GM18517 (cell line): ENCODE data around the gene SLC29A1.
"Not testable (repeated sequence)": the region's sequence is repeated elsewhere in the genome, so short reads cannot be mapped to it uniquely, and the experiment has no call there.

ENCODE experiments used
- ATAC-seq: cut with Tn5 transposase; IDR thresholded peaks from one replicate; pipeline ENCODE4 v1.9.1; 2021; ENCODE audit warnings: mild to moderate bottlenecking, moderate library complexity; ENCODE audit not compliant: unreplicated experiment

The SLC29A1 gene

DNA sequence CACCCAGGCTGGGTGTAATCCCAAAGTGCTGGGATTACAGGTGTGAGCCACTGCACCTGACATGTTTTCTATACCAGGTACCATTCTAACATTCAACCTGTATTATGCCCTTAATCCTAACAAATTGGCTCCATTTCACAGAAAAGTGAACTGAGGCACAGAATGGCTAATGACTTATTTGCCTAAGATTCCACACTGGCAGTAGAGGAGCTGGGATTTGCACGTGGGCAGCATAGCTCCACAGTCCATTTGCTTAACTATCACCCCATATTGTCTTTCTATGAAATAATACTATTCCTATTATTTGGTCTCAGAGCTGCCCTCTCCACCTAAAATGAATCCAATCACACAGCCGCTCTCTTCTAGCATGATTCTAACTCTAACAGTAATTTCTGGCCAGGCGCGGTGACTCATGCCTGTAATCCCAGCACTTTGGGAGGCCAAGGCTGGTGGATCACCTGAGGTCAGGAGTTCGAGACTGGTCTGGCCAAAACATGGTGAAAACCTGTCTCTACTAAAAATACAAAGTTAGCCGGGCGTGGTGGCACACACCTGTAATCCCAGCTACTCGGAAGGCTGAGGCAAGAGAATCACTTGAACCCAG lies 30.0 kb upstream of the SLC29A1 start:
- ATAC-seq = no peak

DNA sequence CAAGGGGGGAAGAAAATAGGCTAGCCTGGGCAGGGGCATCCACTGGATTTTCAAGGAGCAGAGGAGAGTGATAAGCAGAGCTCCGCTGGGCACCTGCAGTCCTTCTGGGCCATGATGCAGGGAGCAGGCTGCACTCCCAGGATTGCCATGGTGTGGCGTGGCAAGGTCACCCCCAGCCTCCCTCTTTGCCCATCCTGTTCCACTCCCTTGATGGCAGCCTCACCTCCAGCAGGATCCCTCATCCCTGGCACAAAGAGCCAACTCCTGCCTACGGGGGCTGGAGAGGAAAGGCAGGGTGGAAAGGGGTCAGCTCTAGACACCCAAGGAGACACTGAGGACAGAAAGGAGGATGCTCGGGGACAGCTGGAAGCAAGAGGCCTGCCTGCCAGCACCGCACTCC lies 29.1 kb upstream of the SLC29A1 start:
- no peak for ATAC-seq

DNA sequence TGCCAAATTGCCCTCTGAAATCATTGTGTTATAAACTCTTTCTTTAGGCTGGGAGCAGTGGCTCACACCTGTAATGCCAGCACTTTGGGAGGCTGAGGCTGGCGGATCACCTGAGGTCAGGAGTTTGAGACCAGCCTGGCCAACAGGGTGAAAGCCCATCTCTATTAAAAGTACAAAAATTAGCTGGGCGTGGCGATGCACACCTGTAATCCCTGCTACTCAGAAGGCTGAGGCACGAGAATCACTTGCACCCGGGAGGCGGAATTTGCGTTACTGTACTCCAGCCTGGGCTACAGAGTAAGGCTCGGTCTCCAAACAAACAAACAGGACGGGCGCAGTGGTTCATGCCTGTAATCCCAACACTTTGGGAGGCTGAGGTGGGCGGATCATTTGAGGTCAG lies 27.0 kb upstream of the SLC29A1 start:
- not testable (repeated sequence) for ATAC-seq

DNA sequence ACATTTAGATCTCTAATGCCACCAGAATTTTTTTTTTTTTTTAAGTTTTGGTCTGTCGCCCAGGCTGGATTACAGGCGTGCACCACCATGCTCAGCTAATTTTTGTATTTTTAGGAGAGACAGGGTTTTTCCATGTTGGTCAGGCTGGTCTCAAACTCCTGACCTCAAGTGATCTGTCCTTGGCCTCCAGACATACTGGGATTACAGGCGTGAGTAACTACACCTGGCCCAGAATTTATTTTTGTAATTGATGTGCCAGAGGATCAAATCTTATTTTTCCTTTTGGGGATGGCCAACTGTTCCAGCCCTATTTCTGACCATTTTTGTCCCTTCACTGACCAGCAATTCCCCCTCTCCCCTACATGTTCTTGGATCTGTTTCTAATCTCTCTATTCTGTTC lies 24.7 kb upstream of the SLC29A1 start:
- no peak for ATAC-seq

DNA sequence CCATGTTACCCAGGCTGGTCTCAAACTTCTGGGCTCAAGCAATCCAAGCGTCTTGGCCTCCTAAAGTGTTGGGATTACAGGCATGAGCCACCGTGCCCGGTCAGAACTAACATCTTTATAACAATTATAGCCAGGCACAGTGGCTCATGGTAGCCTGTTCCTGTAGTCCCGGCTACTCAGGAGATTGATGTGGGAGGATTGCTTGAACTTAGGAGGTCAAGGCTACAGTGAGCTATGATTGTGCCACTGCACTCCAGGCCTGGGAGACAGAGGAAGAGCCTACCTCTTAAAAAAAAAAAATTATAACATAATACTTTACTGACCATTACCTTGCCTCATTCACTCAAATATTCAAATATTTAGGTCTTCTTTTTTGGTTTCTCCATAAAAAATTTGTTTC lies 23.5 kb upstream of the SLC29A1 start:
- no peak for ATAC-seq

DNA sequence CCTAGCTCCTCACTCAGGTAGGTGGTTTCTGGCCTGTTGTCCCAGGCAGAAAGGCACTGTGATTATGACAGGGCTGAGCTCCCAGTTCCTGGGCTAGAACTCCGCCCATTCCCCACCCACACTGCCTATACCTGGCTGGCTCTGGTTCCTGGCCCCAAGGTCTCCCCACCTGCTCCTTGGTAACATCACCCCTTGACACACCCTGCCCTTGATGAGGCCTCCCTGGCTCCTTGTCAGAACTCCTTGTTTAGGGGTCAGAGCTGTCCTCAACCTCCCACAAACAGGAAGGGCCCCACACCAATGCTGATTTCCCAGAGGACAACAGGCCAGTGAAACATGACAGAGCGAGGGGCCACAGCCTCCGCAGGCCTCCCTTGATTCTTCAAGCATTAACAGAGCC lies 22.2 kb upstream of the SLC29A1 start:
- no peak for ATAC-seq

DNA sequence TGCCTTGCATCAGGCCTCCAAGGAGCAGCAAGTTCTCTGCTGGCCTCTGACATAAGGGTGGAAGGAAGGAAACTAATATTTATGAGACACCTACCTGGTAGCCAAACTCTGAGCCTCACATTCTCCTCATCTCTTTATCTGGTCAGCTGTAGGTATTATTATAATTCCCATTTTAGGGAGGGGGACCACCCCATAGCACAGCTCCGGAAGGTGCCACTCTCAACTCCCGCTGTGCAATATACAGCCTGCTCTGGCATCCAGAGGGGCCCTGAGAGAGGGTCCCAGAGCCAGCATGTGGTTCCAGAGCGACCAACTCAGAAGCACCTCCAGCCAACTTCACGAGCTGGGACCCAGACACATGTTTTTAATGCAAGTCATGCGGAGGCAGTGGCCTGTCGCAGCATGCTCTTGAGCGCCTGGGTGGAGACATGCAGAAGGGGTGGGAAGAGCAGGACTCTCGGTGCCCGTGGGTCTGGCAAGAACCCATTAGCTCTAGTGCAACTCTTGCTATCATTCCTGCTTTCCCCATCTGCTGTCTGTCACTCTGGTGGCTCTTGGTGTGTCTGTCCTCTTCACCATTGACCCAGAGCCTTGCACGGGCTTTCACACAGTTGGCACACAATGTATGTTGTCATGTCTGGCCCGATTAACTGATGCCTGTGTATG lies 21.6 kb upstream of the SLC29A1 start:
- no peak for ATAC-seq

DNA sequence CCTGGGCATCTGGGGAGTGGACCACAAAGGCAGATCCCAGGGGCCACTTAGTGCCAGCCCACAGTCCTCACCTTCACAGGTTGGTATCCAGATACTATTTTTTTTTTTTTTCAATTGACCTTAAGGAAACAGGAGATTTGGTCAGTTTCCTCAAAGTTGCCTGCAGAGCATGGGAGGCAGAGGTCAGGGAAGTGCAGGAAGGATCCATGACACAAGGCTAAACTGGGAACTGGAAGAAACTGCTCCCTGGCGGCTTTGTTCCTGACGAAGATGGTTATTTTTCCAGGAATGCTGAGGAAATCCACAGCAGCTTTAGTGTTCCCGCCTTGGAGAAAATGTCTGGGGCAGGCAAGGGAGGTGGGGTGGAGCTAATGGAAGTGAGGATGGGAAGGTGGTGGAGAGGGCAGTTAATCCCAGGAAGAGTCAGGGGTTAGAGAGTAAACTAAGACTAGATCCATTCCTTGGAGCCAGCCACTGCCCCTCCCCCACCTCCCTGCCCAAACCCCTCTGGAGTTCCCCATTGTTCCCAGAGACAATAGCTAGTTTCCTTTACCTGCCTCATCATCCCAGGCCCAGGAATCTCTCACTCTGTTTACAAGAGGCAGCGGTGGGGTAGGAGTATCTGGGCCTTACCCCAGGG lies 20.9 kb upstream of the SLC29A1 start:
- ATAC-seq = no peak

DNA sequence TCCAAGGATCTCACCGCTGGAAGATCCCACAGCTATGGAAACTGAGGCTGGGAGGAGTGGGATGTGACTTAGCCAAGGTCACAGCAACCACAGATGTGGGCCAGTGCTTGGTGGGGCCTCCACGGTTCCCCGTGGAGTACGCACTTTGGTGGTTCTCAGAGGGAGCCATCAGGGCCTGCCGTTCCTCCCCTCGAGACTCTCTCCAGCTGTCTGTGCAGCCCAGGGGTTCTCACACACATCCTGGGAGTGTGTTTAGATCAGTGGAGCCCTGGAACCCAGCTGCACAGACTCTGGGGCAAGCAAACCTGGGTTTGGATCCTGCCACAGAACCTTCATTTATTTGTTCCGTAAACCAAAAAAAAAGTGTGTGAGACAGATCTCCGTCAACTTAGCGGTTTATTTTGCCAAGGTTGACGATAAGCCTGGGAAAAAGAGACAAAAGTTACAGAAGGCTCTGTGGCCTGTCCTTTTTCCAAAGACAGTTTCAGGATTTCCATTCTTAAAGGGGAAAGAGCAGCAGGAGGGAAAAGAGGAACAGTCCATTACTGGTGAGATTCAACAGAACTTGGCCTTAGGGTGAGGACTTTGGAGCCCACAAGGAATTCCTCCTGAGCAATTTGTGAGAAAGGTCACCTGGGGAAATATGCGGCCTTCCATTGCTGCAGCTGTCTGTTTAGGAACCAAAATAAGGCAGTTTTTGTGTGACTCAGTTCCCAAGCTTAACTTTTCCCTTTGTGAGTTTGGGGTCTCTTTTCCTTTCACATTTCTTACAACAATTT lies 20.2 kb upstream of the SLC29A1 start:
- ATAC-seq = no peak

DNA sequence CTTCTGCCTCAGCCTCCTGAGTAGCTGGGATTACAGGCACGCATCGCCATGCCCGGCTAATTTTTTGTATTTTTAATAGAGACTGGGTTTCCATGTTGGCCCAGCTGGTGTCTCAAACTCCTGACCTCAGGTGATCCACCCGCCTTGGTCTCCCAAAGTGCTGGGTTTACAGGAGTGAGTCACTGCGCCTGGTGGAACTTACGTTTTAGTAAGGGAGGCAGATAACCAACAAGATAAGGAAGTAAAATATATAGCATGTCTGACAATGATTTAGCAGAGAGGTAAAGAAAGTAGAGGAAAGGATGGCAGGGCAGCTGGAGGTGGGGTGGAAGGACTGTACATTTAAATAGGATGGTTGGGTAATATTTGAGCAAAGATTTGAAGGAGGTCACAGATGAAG lies 19.4 kb upstream of the SLC29A1 start:
- no peak for ATAC-seq

DNA sequence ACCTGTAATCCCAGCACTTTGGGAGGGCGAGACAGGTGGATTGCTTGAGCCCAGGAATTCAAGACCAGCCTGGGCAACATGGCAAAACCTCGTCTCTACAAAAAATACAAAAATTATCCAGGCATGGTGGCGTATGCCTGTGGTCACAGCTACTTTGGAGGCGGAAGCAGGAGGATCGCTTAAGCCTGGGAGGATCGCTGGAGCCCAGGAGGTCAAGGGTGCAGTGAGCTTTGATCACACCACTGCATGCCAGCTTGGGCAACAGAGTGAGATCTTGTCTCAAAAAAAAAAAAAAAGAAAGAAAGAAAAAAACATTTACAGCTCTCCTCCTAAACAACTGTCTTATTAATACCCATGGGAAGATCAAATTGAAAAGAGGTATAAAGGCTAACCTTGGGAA lies 15.4 kb upstream of the SLC29A1 start:
- ATAC-seq = no peak

DNA sequence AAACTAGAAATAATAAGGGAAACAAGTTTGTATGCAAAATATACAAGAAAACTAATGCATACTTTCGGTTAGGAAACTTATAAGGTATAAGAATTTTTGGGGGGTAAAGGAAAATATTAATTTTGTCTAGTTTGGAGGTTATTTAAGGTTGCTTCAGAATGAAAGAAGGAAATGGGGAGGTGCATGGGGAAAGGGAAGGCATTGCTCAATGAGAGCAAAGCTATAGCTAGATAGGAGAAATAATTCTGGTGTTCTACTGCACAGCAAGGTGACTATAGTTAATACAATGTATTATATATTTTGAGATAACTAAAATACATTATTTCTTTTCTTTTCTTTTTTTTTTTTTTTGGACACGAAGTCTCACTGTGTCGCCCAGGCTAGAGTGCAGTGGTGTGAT lies 12.1 kb upstream of the SLC29A1 start:
- ATAC-seq = no peak

DNA sequence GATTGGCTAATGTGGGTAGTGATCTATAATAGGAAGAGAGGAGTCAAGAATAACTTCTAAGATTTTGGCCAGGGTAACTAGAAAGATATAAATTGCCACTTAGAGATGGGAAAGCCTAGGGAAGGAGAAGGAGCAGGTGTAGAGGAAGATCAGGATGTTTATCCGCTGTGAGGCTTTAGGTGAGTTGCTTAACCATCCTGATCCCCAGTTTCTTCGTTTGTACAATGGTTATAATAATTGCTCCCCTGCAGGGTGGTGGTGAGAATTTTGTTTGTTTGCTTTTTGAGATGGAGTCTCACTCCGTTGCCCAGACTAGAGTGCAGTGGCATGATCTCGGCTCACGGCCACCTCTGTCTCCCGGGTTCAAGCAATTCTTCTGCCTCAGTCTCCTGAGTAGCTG lies 9.1 kb upstream of the SLC29A1 start:
- ATAC-seq = no peak

DNA sequence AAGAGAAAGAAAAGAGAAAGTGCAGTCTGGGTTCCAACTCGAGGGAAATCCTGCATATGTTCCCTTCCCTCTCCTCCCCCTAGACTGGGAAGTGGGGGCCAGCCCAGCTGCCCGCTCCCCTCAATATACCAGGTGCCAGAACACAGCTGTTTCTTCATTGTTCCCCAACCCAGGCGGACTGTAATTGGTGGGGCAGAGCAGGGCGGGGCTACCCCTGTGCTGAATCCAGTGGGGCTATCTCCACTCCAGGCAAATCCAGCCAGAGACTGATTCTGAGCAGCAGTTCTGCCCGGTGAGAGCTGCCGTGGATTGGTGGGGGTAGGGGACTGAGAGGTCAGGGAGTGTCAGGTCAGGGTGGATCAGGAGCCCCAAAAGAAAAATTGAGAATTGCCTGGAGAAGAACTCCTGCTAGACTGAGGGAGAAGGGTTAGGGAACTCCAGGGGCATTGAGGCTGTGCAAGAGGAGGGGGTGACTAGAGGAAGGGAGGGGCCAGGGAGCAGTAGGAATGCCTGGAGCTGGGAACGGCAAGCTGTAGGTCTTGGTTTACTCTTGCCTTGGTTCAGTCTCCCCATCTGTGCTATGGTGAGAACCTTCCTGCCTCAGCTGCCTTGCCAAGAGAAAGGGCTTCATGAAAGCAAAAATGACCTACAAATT lies 6.6 kb upstream of the SLC29A1 start, which contains the start of gene MYMX:
MYMX (plus strand) TSS at position 250 of the 655 bp plus-strand sequence. CDS start 546 bp downstream, outside the sequence.
- ATAC-seq = no peak

DNA sequence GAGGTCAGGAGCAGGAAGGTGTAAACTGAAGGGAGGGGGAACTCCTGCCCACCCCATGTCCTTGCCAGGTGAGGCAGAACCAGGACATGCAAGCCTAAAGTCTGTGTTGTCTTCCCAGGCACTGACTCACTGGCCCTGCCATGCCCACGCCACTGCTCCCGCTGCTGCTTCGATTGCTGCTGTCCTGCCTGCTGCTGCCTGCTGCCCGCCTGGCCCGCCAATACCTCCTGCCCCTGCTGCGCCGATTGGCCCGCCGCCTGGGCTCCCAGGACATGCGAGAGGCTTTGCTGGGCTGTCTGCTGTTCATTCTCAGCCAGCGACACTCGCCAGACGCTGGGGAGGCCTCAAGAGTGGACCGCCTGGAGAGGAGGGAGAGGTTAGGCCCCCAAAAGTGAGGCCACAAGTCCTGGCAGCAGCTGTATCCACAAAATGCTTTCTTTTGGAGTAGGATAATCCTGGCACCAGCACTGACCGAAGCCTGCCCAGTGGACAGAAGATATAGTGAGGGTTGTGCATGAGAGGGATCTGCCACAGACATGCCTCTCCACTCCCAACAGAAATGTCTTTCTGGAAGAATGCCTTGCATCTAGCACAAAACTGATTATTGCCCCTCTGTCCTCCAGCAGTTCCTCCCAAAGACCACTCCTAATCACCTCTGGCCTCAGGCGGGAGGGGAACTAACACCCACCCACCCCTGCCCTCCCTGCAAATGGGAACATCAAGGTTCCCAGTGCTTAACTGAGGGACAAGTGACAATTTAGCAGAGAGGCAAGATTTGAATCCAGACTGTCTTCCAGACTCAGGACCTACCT lies 5.9 kb upstream of the SLC29A1 start:
- no peak for ATAC-seq

DNA sequence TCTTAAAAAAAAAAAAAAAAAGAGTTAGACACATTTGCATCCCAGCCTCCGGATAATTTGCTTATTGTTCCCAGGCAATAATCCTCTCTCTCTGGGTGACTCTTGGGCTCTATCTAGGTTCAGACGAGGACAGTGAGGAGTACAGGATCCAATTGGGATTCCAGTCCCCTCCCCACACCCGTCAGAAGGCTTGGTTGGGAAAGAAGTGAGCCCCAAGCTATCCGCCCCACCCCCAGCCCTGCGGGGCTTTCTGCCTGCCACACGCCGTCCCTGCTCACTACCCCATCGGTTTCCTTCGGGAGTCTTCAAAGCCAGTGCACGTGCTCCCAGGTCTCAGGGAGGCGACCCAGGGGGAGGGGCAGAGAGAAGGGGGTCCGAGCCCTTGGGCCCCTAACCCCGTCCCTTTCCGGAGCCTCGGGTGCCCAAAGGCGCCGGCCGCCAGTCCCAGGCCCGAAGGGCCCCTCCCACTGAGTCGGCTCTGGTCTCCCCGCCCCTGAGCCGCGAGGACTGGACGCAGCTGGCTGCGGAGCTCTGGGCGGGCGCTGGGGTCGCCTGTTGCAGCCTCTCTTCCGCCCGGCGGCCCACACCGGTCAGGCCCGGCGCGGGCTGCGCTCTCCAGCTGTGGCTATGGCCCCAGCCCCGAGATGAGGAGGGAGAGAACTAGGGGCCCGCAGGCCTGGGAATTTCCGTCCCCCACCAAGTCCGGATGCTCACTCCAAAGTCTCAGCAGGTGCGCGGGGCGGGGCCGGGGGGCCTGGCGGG lies 4.2 kb upstream of the SLC29A1 start:
- ATAC-seq = peak; percentile 38

DNA sequence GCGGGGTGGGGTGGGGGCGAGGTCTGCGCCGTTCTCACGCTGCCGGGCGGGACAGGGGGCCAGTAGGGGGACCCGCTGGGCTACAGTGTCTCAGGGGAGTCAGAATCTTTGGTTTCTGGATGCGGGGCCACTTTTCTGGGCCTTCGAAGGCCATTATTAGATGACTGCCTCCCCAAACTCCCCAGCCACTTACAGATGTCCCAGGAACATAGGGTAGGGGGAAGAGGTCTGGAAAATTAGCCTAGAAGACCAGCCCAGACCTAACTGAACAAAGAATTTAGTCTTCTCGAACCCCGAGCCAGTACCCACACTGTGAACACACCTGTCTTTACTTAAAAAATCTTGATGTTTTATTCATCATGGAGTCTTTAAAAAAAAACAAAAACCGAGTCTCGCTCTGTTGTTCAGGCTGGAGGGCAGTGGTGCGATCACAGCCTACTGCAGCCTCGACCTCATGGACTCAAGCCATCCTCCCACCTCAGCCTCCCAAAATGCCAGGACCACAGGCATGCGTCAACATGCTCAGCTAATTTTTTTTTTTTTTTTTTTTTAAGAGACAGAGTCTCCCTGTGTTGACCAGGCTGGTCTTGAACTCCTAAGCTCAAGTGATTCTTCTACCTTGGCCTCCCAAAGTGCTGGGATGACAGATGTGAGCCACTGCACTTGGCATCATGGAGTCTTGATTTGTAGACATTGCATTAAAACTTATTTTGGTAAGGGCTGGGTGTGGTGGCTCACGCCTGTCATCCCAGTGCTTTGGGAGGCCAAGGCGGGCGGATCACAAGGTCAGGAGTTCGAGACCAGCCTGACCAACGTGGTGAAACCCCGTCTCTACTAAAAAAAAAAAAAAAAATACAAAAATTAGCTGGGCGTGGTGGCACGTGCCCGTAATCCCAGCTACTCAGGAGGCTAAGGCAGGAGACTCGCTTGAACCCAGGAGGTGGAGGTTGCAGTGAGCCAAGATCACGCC lies 3.3 kb upstream of the SLC29A1 start:
- no peak for ATAC-seq

DNA sequence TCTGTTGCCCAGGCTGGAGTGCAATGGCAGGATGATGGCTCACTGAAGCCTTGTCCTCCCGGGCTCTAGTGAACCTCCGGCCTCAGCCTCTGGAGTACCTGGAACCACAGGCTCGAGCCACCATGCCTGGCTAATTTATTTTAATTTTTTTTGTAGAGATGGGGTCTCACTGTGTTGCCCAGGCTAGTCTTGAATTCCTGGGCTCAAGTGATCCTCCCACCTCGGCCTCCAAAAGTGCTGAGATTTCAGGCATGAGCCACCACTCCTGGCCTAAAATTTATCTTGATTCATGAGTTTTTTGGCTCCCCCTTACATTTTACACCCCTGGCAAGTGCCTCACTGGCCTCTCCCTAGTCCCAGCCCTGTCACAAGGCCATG lies 2.5 kb upstream of the SLC29A1 start:
- no peak for ATAC-seq
